ENCODE results near the gene RHOB.
A peak's percentile ranks its signal among the peaks of the same experiment; 100 is the strongest.

RHOB gene

GRCh38 chr2:20446917-20447436, at the start of gene RHOB:
Gene RHOB, plus strand, starts transcription at chr2:20447074. Its CDS starts 392 bp downstream, at chr2:20447466.
- Histone ChIP-seq H3K4me3 (ENCODE audit: low read depth, low read length) (peak within 1 kb of the TSS; percentile 84), H3K9me3 (ENCODE audit: control insufficient read depth, insufficient read depth, low read length) (no peaks in the 10 kb centered on the region), H3K9ac (ENCODE audit: low read depth, low read length) (peak within 1 kb of the TSS; percentile 85), H3K36me3 (ENCODE audit: control insufficient read depth, insufficient read depth, low read length) (no peaks in the 10 kb centered on the region), H3K27ac (ENCODE audit: low read depth, low read length) (peak within 1 kb of the TSS; percentile 88), H3K27me3 (ENCODE audit: control insufficient read depth, insufficient read depth, low read length) (peaks cover 68% of the 10 kb centered on the region), H3K4me1 (ENCODE audit: control insufficient read depth, insufficient read depth, low read length) (peaks cover 50% of the 10 kb centered on the region)

- Histone ChIP-seq H3K36me3 (ENCODE audit: control insufficient read depth, insufficient read depth, low read length) (no peaks in the 10 kb centered on the region), H3K27me3 (ENCODE audit: control insufficient read depth, insufficient read depth, low read length) (no peaks in the 10 kb centered on the region), H3K4me1 (ENCODE audit: control insufficient read depth, insufficient read depth, low read length) (no peaks in the 10 kb centered on the region), H3K9me3 (ENCODE audit: control insufficient read depth, insufficient read depth, low read length) (no peaks in the 10 kb centered on the region), H3K9ac (ENCODE audit: low read depth, low read length) (no peak overlapping the region), H3K4me3 (ENCODE audit: low read depth, low read length) (no peak overlapping the region), H3K27ac (ENCODE audit: low read depth, low read length) (no peak overlapping the region)
These were observed 48.9 kb upstream of the RHOB start for GRCh38 chr2:20397811-20398447.

GRCh38 chr2:20398956-20399567, 47.8 kb upstream of the RHOB start:
- H3K9me3 ChIP-seq (ENCODE audit: control insufficient read depth, insufficient read depth, low read length), result no peaks in the 10 kb centered on the region
- H3K27me3 ChIP-seq (ENCODE audit: control insufficient read depth, insufficient read depth, low read length), result no peaks in the 10 kb centered on the region
- H3K27ac ChIP-seq (ENCODE audit: low read depth, low read length), result no peak overlapping the region
- no peaks in the 10 kb centered on the region for H3K4me1 ChIP-seq (ENCODE audit: control insufficient read depth, insufficient read depth, low read length)
- H3K4me3 ChIP-seq (ENCODE audit: low read depth, low read length), result no peak overlapping the region
- no peak overlapping the region for H3K9ac ChIP-seq (ENCODE audit: low read depth, low read length)
- H3K36me3 ChIP-seq (ENCODE audit: control insufficient read depth, insufficient read depth, low read length), result no peaks in the 10 kb centered on the region

- no peaks in the 10 kb centered on the region for H3K4me1 ChIP-seq (ENCODE audit: control insufficient read depth, insufficient read depth, low read length)
- H3K27ac ChIP-seq (ENCODE audit: low read depth, low read length), result no peak overlapping the region
- no peak overlapping the region for H3K4me3 ChIP-seq (ENCODE audit: low read depth, low read length)
- H3K9ac ChIP-seq (ENCODE audit: low read depth, low read length), result no peak overlapping the region
- no peaks in the 10 kb centered on the region for H3K27me3 ChIP-seq (ENCODE audit: control insufficient read depth, insufficient read depth, low read length)
- no peaks in the 10 kb centered on the region for H3K36me3 ChIP-seq (ENCODE audit: control insufficient read depth, insufficient read depth, low read length)
- no peaks in the 10 kb centered on the region for H3K9me3 ChIP-seq (ENCODE audit: control insufficient read depth, insufficient read depth, low read length)
These were observed 46.6 kb upstream of the RHOB start for GRCh38 chr2:20400306-20400705.

GRCh38 chr2:20400787-20401488, 45.9 kb upstream of the RHOB start:
- H3K36me3 ChIP-seq (ENCODE audit: control insufficient read depth, insufficient read depth, low read length), result no peaks in the 10 kb centered on the region
- H3K9me3 ChIP-seq (ENCODE audit: control insufficient read depth, insufficient read depth, low read length), result no peaks in the 10 kb centered on the region
- H3K4me1 ChIP-seq (ENCODE audit: control insufficient read depth, insufficient read depth, low read length), result no peaks in the 10 kb centered on the region
- no peaks in the 10 kb centered on the region for H3K27me3 ChIP-seq (ENCODE audit: control insufficient read depth, insufficient read depth, low read length)
- no peak overlapping the region for H3K4me3 ChIP-seq (ENCODE audit: low read depth, low read length)
- no peak overlapping the region for H3K27ac ChIP-seq (ENCODE audit: low read depth, low read length)
- no peak overlapping the region for H3K9ac ChIP-seq (ENCODE audit: low read depth, low read length)

- Histone ChIP-seq H3K4me1 (ENCODE audit: control insufficient read depth, insufficient read depth, low read length) (no peaks in the 10 kb centered on the region), H3K27ac (ENCODE audit: low read depth, low read length) (no peak overlapping the region), H3K9ac (ENCODE audit: low read depth, low read length) (no peak overlapping the region), H3K4me3 (ENCODE audit: low read depth, low read length) (no peak overlapping the region), H3K9me3 (ENCODE audit: control insufficient read depth, insufficient read depth, low read length) (no peaks in the 10 kb centered on the region), H3K27me3 (ENCODE audit: control insufficient read depth, insufficient read depth, low read length) (no peaks in the 10 kb centered on the region), H3K36me3 (ENCODE audit: control insufficient read depth, insufficient read depth, low read length) (no peaks in the 10 kb centered on the region)
These were observed 45.4 kb upstream of the RHOB start for GRCh38 chr2:20401489-20401835.

GRCh38 chr2:20403774-20404312, 43.0 kb upstream of the RHOB start:
- H3K4me3 ChIP-seq (ENCODE audit: low read depth, low read length), result no peak overlapping the region
- no peaks in the 10 kb centered on the region for H3K36me3 ChIP-seq (ENCODE audit: control insufficient read depth, insufficient read depth, low read length)
- no peaks in the 10 kb centered on the region for H3K4me1 ChIP-seq (ENCODE audit: control insufficient read depth, insufficient read depth, low read length)
- no peak overlapping the region for H3K9ac ChIP-seq (ENCODE audit: low read depth, low read length)
- H3K27ac ChIP-seq (ENCODE audit: low read depth, low read length), result no peak overlapping the region
- H3K9me3 ChIP-seq (ENCODE audit: control insufficient read depth, insufficient read depth, low read length), result no peaks in the 10 kb centered on the region
- no peaks in the 10 kb centered on the region for H3K27me3 ChIP-seq (ENCODE audit: control insufficient read depth, insufficient read depth, low read length)

- no peaks in the 10 kb centered on the region for H3K4me1 ChIP-seq (ENCODE audit: control insufficient read depth, insufficient read depth, low read length)
- H3K36me3 ChIP-seq (ENCODE audit: control insufficient read depth, insufficient read depth, low read length), result no peaks in the 10 kb centered on the region
- H3K27me3 ChIP-seq (ENCODE audit: control insufficient read depth, insufficient read depth, low read length), result no peaks in the 10 kb centered on the region
- H3K27ac ChIP-seq (ENCODE audit: low read depth, low read length), result no peak overlapping the region
- peaks cover 5% of the 10 kb centered on the region; the same call in 1 of the 2 replicates for H3K9me3 ChIP-seq (ENCODE audit: control insufficient read depth, insufficient read depth, low read length)
- H3K9ac ChIP-seq (ENCODE audit: low read depth, low read length), result no peak overlapping the region
- no peak overlapping the region for H3K4me3 ChIP-seq (ENCODE audit: low read depth, low read length)
These were observed 41.9 kb upstream of the RHOB start for GRCh38 chr2:20404950-20405349.

GRCh38 chr2:20409039-20409438, 37.8 kb upstream of the RHOB start:
- H3K4me1 ChIP-seq (ENCODE audit: control insufficient read depth, insufficient read depth, low read length), result no peaks in the 10 kb centered on the region
- H3K9me3 ChIP-seq (ENCODE audit: control insufficient read depth, insufficient read depth, low read length), result peaks cover 5% of the 10 kb centered on the region; the same call in 1 of the 2 replicates
- H3K9ac ChIP-seq (ENCODE audit: low read depth, low read length), result no peak overlapping the region
- no peak overlapping the region for H3K27ac ChIP-seq (ENCODE audit: low read depth, low read length)
- no peaks in the 10 kb centered on the region for H3K36me3 ChIP-seq (ENCODE audit: control insufficient read depth, insufficient read depth, low read length)
- no peaks in the 10 kb centered on the region for H3K27me3 ChIP-seq (ENCODE audit: control insufficient read depth, insufficient read depth, low read length)
- no peak overlapping the region for H3K4me3 ChIP-seq (ENCODE audit: low read depth, low read length)

GRCh38 chr2:20410556-20411277, 36.2 kb upstream of the RHOB start:
- no peak overlapping the region for H3K27ac ChIP-seq (ENCODE audit: low read depth, low read length)
- H3K4me1 ChIP-seq (ENCODE audit: control insufficient read depth, insufficient read depth, low read length), result no peaks in the 10 kb centered on the region
- no peak overlapping the region for H3K4me3 ChIP-seq (ENCODE audit: low read depth, low read length)
- no peak overlapping the region for H3K9ac ChIP-seq (ENCODE audit: low read depth, low read length)
- peaks cover 5% of the 10 kb centered on the region; the same call in 1 of the 2 replicates for H3K9me3 ChIP-seq (ENCODE audit: control insufficient read depth, insufficient read depth, low read length)
- H3K36me3 ChIP-seq (ENCODE audit: control insufficient read depth, insufficient read depth, low read length), result no peaks in the 10 kb centered on the region
- no peaks in the 10 kb centered on the region for H3K27me3 ChIP-seq (ENCODE audit: control insufficient read depth, insufficient read depth, low read length)

All from HUES48 (cell line).